ENCODE results near the gene DSTN.

DSTN gene

DNA sequence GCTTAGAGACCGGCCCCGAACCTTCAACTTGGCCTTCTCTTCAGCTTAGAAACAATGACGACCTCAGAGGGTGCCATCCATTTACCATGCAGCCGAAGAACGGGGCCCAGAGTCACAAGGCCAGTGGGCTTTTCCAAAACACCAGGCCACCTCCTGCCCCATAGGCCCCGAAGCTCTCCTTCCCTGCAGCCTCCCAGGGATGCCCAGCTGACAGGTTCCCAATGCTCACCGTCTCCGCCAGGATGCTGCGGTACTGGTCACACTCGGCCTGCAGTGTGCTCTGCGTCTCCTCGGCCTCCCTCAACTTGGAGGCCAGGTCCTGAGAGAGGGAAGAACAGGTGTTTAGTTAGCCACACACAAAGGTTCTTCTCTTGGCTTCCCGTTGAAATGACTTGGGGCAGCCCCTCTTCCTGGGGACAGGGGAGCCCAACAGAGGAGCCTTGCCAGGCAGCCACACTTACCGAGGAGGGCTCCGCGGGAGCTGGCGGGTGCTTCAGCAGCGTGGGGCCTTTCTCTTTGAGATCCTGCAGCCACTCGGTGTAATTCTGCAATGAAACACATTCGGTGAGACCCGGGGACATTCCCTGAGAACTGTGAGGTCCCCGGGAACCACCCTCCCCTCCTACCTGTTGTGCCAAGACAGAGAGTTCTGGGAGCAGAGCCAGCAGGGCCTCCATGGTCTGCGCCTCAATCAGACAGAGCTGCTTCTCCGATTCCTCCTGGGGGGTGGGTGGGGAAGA is 51.5 kb downstream of the DSTN start:
- H3K4me3 ChIP-seq (ENCODE audit: low read depth in 1 of 5, low read length in 5 of 5) = no peak overlapping the region
- H3K27ac ChIP-seq (ENCODE audit: low read depth, low read length) = no peak overlapping the region
- no peaks in the 10 kb centered on the region for H3K4me1 ChIP-seq (ENCODE audit: control insufficient read depth in 5 of 5, insufficient read depth in 5 of 5, low read length in 5 of 5)
- H3K9me3 ChIP-seq (ENCODE audit: control insufficient read depth in 5 of 5, low read length in 5 of 5) = no peaks in the 10 kb centered on the region
- peaks cover 0 to 100% (median 94%) of the 10 kb centered on the region in 5 donors for H3K36me3 ChIP-seq (ENCODE audit: control insufficient read depth in 5 of 5, insufficient read depth in 5 of 5, low read length in 5 of 5)
- H3K27me3 ChIP-seq (ENCODE audit: control insufficient read depth in 5 of 5, insufficient read depth in 4 of 5, low read length in 5 of 5) = no peaks in the 10 kb centered on the region
- H3K9ac ChIP-seq (ENCODE audit: low read length in 5 of 5) = no peak overlapping the region

GRCh38 chr20:17622086-17622850 is 52.4 kb downstream of the DSTN start:
- no peak overlapping the region for H3K4me3 ChIP-seq (ENCODE audit: low read depth in 1 of 5, low read length in 5 of 5)
- no peak overlapping the region for H3K27ac ChIP-seq (ENCODE audit: low read depth, low read length)
- H3K9me3 ChIP-seq (ENCODE audit: control insufficient read depth in 5 of 5, low read length in 5 of 5) = no peaks in the 10 kb centered on the region
- H3K4me1 ChIP-seq (ENCODE audit: control insufficient read depth in 5 of 5, insufficient read depth in 5 of 5, low read length in 5 of 5) = peaks cover 0 to 2% (median 0%) of the 10 kb centered on the region in 5 donors
- H3K27me3 ChIP-seq (ENCODE audit: control insufficient read depth in 5 of 5, insufficient read depth in 4 of 5, low read length in 5 of 5) = no peaks in the 10 kb centered on the region
- peaks cover 0 to 100% (median 95%) of the 10 kb centered on the region in 5 donors for H3K36me3 ChIP-seq (ENCODE audit: control insufficient read depth in 5 of 5, insufficient read depth in 5 of 5, low read length in 5 of 5)
- no peak overlapping the region for H3K9ac ChIP-seq (ENCODE audit: low read length in 5 of 5)

DNA sequence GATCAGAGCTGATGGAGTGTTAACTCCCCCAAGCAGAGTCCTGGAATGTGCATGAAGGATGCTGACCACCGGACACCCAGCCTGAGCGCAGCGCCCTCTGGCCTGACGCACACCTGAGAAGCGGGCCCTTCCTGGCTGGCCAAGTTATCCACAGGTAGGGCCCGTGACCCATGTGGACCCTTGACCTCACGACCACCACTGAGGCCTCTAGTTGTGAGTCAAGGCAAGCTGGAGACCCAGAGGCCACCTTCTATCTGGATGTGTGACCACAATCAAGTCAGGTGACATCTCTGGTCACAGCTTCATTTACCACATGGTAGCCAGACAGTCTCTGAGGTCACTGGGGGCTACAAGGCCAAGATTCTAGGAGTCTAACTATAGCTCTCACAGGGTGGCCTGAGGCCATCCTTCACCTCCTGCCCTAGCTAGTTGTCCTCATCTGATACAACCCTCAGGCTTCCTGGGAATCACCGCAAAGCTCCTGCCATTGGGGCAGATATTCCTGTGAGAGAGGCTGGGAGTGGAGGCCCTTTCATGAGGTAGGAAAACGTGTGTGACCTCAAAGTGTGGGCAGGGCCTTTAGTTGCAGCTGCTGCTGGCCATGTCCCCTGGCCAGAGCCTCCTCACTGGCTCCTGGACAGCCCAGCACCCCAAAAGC is 53.1 kb downstream of the DSTN start:
- peaks cover 0 to 6% (median 0%) of the 10 kb centered on the region in 5 donors for H3K4me1 ChIP-seq (ENCODE audit: control insufficient read depth in 5 of 5, insufficient read depth in 5 of 5, low read length in 5 of 5)
- no peaks in the 10 kb centered on the region for H3K27me3 ChIP-seq (ENCODE audit: control insufficient read depth in 5 of 5, insufficient read depth in 4 of 5, low read length in 5 of 5)
- peaks cover 0 to 100% (median 98%) of the 10 kb centered on the region in 5 donors for H3K36me3 ChIP-seq (ENCODE audit: control insufficient read depth in 5 of 5, insufficient read depth in 5 of 5, low read length in 5 of 5)
- no peaks in the 10 kb centered on the region for H3K9me3 ChIP-seq (ENCODE audit: control insufficient read depth in 5 of 5, low read length in 5 of 5)
- no peak overlapping the region for H3K4me3 ChIP-seq (ENCODE audit: low read depth in 1 of 5, low read length in 5 of 5)
- no peak overlapping the region for H3K27ac ChIP-seq (ENCODE audit: low read depth, low read length)
- no peak overlapping the region for H3K9ac ChIP-seq (ENCODE audit: low read length in 5 of 5)

DNA sequence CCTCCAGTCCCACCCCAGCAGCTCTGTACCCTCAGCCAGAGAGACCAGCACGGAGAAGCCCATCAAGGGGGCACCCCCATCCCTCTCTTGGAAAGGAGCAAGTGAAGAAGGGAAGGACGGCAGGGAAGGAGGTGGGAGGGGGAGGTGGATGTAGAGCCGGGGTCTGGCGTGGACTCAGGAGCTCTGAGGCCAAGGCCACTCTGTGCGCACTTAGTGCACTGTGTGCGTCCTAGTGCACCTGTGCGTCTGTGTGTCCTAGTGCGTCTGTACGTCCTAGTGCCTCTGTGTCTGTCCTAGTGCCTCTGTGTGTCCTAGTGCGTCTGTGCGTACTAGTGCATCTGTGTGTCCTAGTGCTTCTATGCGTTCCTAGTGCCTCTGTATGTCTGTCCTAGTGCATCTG is 54.2 kb downstream of the DSTN start:
- Histone ChIP-seq H3K9ac (ENCODE audit: low read length in 5 of 5) (no peak overlapping the region), H3K27ac (ENCODE audit: low read depth, low read length) (no peak overlapping the region), H3K4me3 (ENCODE audit: low read depth in 1 of 5, low read length in 5 of 5) (no peak overlapping the region), H3K4me1 (ENCODE audit: control insufficient read depth in 5 of 5, insufficient read depth in 5 of 5, low read length in 5 of 5) (peaks cover 0 to 6% (median 0%) of the 10 kb centered on the region in 5 donors), H3K27me3 (ENCODE audit: control insufficient read depth in 5 of 5, insufficient read depth in 4 of 5, low read length in 5 of 5) (no peaks in the 10 kb centered on the region), H3K36me3 (ENCODE audit: control insufficient read depth in 5 of 5, insufficient read depth in 5 of 5, low read length in 5 of 5) (peaks cover 0 to 100% (median 98%) of the 10 kb centered on the region in 5 donors), H3K9me3 (ENCODE audit: control insufficient read depth in 5 of 5, low read length in 5 of 5) (no peaks in the 10 kb centered on the region)

- Histone ChIP-seq H3K27ac (ENCODE audit: low read depth, low read length) (no peak overlapping the region), H3K4me1 (ENCODE audit: control insufficient read depth in 5 of 5, insufficient read depth in 5 of 5, low read length in 5 of 5) (peaks cover 0 to 6% (median 0%) of the 10 kb centered on the region in 5 donors), H3K4me3 (ENCODE audit: low read depth in 1 of 5, low read length in 5 of 5) (no peak overlapping the region), H3K36me3 (ENCODE audit: control insufficient read depth in 5 of 5, insufficient read depth in 5 of 5, low read length in 5 of 5) (peaks cover 0 to 100% (median 98%) of the 10 kb centered on the region in 5 donors), H3K9me3 (ENCODE audit: control insufficient read depth in 5 of 5, low read length in 5 of 5) (no peaks in the 10 kb centered on the region), H3K27me3 (ENCODE audit: control insufficient read depth in 5 of 5, insufficient read depth in 4 of 5, low read length in 5 of 5) (no peaks in the 10 kb centered on the region), H3K9ac (ENCODE audit: low read length in 5 of 5) (no peak overlapping the region)
Measured at GRCh38 chr20:17624551-17625245, 54.8 kb downstream of the DSTN start.

DNA sequence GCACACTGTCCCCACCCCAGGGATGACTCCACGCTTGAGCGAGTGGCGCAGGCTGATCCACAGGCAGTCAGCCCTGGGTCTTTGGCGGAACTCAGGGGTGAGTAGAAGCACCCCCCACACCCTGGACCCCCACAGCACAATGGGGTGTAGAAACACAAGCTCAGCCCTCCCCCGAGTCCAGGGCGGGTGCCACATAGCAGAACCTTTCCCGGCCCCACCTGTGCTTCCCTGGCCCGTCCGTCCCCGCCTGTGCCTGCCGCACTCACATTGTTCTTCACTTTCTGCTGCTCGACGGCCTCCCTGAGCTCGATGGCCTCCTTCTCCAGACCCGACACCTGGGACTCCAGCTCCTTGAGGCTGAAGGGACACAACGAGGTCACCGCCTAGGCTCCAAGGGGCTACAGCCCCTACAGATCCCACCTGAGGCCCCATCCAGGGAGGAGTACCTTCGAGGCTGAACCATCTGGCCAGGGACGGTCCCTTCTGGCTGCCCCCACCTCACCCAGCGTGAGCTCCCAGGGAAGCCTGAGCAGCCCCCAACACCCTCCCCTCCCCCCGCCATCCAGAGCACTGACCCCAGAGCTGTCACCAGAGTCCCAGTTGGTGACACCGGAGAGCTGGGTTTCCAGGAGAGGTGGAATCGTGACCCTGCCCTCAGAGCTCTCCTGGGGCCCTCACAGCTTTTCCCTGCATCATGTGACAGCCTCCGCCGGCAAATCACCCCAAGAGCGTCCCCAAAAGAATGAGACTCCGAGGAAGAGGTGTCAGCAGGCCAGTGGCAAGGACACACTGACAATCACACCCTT is 55.6 kb downstream of the DSTN start:
- no peak overlapping the region for H3K4me3 ChIP-seq (ENCODE audit: low read depth in 1 of 5, low read length in 5 of 5)
- no peak overlapping the region for H3K27ac ChIP-seq (ENCODE audit: low read depth, low read length)
- H3K4me1 ChIP-seq (ENCODE audit: control insufficient read depth in 5 of 5, insufficient read depth in 5 of 5, low read length in 5 of 5) = peaks cover 0 to 6% (median 0%) of the 10 kb centered on the region in 5 donors

GRCh38 chr20:17626217-17627007 is 56.5 kb downstream of the DSTN start:
- Histone ChIP-seq H3K9me3 (ENCODE audit: control insufficient read depth in 5 of 5, low read length in 5 of 5) (no peaks in the 10 kb centered on the region), H3K36me3 (ENCODE audit: control insufficient read depth in 5 of 5, insufficient read depth in 5 of 5, low read length in 5 of 5) (peaks cover 0 to 100% (median 98%) of the 10 kb centered on the region in 5 donors), H3K9ac (ENCODE audit: low read length in 5 of 5) (no peak overlapping the region), H3K27ac (ENCODE audit: low read depth, low read length) (no peak overlapping the region), H3K27me3 (ENCODE audit: control insufficient read depth in 5 of 5, insufficient read depth in 4 of 5, low read length in 5 of 5) (no peaks in the 10 kb centered on the region), H3K4me1 (ENCODE audit: control insufficient read depth in 5 of 5, insufficient read depth in 5 of 5, low read length in 5 of 5) (peaks cover 0 to 6% (median 0%) of the 10 kb centered on the region in 5 donors), H3K4me3 (ENCODE audit: low read depth in 1 of 5, low read length in 5 of 5) (no peak overlapping the region)

More for the DNA sequence above, 55.6 kb downstream of the DSTN start:
- H3K36me3 ChIP-seq (ENCODE audit: control insufficient read depth in 5 of 5, insufficient read depth in 5 of 5, low read length in 5 of 5) = peaks cover 0 to 100% (median 98%) of the 10 kb centered on the region in 5 donors
- H3K9ac ChIP-seq (ENCODE audit: low read length in 5 of 5) = no peak overlapping the region
- no peaks in the 10 kb centered on the region for H3K27me3 ChIP-seq (ENCODE audit: control insufficient read depth in 5 of 5, insufficient read depth in 4 of 5, low read length in 5 of 5)
- H3K9me3 ChIP-seq (ENCODE audit: control insufficient read depth in 5 of 5, low read length in 5 of 5) = no peaks in the 10 kb centered on the region

- H3K36me3 ChIP-seq (ENCODE audit: control insufficient read depth in 5 of 5, insufficient read depth in 5 of 5, low read length in 5 of 5) = peaks cover 0 to 100% (median 97%) of the 10 kb centered on the region in 5 donors
- no peaks in the 10 kb centered on the region for H3K27me3 ChIP-seq (ENCODE audit: control insufficient read depth in 5 of 5, insufficient read depth in 4 of 5, low read length in 5 of 5)
- H3K9ac ChIP-seq (ENCODE audit: low read length in 5 of 5) = no peak overlapping the region
- no peak overlapping the region for H3K27ac ChIP-seq (ENCODE audit: low read depth, low read length)
- H3K4me1 ChIP-seq (ENCODE audit: control insufficient read depth in 5 of 5, insufficient read depth in 5 of 5, low read length in 5 of 5) = peaks cover 0 to 6% (median 0%) of the 10 kb centered on the region in 5 donors
- no peaks in the 10 kb centered on the region for H3K9me3 ChIP-seq (ENCODE audit: control insufficient read depth in 5 of 5, low read length in 5 of 5)
- H3K4me3 ChIP-seq (ENCODE audit: low read depth in 1 of 5, low read length in 5 of 5) = no peak overlapping the region
Measured at GRCh38 chr20:17627101-17627955, 57.5 kb downstream of the DSTN start.
